Activated CD4-positive, CD25-positive, alpha-beta regulatory T cell treated with anti-CD3 and anti-CD28 coated beads, Interleukin-2, amount 50 U/mL, for 16 hours (primary cell): ENCODE data around the gene HNRNPL.
"Not testable (repeated sequence)": the region's sequence is repeated elsewhere in the genome, so short reads cannot be mapped to it uniquely, and the experiment has no call there.

ENCODE experiments used
- DNase-seq: peaks from one replicate; pipeline ENCODE4 v3.0.0-alpha.2; 2020; ENCODE audit warnings: low read depth, low spot score

Gene HNRNPL

DNA sequence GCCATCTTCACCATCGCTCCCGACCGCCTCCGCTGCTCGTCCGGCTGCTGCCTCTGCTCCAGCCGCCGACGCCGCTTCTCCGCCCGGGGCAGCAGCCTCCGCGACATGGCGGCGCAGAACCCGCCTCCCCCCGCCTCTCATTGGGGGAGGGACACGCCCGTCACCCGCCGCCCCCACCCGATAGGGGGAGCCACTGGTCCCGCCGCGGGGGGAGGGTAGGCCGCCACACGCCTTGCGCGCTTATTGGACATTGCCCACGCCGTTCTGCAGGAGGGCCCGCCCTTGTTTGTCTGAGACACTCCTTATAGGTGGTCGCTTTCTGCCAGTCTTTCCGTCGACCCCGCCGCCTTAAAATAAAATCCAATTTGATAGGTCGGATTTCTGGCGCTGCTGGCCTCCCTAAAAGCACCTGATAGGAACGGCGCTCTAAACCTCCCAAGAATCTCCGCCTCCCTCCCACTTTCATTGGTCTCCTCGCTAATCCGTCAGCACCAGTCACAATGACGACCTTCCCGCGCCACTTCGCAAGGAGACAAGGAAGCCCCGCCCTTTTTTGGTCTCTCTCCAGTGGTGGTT lies at the start of gene HNRNPL:
HNRNPL (minus strand) TSS at position 127 of the 576 bp plus-strand sequence; CDS start at position 107, 20 bp downstream.
- DNase-seq, result peak; percentile 99

DNA sequence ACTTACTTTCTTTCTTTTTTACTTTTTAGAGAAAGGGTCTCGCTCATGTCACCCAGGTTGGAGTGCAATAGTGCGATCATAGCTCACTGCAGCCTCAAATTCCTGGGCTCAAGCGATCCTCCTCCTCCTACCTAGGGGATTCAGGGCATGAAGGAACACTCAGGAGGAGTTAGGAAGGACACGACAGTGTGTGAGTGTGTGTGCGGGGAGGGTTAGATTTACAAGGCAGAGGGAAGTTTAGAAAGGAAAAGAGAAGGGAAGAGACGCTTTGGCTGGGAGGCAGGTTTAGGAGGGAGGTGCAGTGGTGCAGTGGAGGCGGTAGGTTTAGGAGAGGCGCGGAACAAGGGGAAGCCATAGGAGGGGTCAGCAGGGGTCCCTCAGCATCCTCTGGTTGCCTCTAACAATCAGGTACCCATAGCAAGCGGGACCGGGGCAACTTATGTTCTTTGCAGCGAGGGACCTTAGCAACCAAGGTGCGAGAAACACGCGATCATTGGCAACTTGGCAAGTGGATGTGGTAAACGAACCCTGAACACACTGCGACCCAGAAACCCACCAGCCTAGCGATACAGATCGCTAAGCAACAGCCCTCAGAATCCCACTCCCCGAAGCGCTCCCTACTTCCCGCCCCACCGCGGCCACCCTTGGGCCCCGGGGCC lies 49.1 kb upstream of the HNRNPL start:
- no peak for DNase-seq

DNA sequence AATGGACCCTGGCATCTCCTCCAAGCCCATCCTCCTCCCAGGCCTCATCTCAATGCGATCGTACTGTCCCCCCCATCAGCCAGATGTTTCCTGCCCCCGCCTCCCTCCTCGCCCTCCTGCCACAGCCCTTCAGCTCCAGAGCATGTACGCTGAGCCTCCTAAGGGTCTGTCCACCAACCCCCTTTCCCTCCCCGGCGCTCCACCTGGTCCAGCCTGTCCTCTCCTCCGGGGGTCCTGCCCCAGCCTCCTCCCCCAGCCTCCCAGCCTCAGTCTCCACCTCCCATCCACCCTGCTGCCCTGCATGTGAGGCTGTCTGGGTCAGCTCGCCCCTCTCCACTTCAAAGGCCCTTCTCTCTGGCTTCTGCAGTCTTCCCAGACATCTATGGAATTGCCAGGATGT lies 45.2 kb upstream of the HNRNPL start:
- DNase-seq, result no peak

DNA sequence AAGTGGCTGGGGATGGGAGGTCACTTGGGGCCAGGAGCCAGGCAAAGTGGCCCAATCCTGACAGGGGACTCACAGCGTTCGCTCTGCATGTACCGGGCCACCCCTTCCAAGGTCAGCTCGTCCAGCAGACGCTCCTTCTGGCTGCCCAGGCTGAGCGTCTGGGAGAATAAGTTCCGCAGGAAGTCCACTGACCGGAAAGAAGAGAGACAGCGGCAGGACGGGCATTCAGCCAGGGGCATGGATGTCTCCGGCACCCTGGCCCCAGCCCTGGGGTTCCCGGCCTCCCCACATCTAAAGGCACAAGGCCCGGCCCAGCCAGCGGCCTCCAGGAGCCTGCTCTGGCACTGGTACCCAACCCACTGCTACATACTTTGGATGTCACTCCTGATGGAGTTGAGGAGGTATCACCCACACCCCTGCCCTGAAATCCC lies 43.6 kb upstream of the HNRNPL start:
- DNase-seq, result no peak

DNA sequence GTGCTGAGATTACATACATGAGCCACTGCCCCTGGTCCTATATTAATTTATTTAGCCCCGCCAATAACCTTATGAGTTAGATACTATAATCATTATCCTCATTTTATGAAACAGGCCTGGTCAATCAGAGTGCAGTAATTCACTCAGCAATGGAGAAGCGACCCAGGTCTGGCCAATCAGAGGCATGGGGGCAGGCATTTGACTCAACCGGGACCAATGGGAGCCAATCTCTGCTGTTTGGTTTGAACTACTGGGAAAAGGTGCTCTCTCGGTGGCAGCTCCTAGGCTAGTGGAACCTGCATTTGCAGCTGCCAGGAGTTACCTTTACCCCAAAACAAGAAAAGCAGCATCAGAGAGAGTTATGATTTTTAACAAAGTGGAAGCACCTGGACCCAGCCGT lies 43.1 kb upstream of the HNRNPL start:
- no peak for DNase-seq

DNA sequence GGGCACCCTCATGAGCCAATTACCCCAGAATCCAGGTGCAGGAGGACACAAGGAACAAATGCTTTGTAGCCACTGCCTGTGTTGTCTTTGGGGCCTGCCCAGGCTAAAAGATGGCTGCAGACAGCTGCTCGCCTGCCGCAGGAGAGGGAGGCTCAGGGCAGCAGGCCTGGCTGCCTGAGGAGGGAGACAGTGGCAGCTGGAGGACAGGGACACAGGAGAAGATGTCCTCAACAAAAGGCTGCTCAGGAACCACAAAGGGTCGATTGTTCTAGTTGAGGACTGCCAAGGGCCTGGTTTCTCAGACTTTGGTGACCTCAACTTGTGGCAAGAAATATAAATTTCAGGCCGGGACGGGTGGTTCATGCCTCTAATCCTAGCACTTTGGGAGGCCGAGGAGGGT lies 42.0 kb upstream of the HNRNPL start:
- no peak for DNase-seq

DNA sequence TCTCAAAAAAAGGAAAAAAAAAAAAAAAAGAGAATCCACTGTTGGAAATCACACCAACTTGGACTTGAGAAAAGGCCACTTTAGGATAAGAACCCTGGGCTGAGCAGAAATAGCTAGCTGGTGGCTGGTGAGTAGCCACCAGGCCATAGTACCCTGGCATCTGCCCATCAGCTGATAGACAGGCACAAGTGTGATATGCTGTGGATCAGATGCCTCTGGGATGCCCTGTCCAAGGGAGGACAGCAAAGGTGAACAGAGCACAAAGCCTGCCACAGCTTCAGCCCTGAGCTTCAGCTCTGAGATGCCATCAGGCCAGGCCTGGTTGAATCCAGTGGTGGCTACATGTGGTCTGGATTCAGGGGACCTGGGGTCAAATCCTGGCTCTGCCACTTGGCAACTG lies 40.9 kb upstream of the HNRNPL start:
- DNase-seq, result no peak

DNA sequence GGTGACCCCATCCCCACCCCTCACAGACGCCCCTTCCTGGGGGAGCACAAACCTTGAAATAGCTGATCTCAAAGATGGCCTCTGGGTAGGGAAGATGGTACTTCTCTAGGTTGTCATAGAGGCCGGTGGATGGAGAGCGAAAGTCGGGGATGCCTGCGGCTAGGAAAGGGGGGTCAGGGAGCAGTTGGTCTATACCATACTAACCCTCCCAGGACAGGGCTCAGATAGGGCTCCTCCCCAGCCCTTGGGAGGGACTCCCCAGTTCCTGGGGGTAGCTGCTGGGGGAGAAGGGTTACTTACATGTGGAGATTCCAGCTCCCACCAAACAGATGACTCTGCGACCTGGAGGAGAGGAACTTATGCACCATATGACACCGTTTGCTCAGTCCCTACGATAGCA lies 40.0 kb upstream of the HNRNPL start:
- no peak for DNase-seq

DNA sequence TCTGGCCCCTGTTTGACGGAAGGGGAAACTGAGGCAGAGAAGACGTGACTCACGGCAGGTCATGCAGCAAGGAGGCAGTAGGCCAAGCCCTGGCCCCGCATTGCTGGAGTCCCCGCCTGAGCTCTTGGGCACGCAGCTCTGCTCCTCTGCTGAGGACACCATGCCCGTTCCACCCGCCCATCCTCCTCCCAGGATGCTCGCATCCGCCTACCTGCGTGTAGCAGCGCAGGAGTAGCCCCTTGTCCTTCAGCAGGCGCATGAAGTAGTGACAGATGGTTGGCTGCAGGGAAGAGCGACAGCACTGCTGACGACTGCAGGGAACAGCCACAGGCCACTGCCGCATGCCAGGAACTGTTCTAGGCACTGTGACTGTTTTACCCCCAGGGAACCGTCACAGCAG lies 39.1 kb upstream of the HNRNPL start:
- DNase-seq, result no peak

DNA sequence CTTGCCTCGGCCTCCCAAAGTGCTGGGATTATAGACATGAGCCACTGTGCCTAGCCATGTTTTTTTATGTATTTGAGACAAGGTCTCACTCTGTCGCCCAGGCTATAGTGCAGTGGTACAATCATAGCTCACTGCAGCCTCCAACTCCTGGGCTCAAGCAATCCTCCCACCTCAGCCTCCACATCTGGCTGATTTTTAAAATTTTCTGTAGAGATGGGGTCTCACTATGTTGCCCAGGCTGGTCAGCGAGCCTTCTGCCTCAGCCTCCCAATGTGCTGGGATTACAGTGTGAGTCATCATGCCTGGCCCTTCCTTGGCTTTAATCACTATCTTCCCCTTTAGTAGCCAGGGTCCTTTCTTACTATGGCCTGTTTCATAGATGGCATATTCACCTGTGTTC lies 34.9 kb upstream of the HNRNPL start:
- DNase-seq, result not testable (repeated sequence)

DNA sequence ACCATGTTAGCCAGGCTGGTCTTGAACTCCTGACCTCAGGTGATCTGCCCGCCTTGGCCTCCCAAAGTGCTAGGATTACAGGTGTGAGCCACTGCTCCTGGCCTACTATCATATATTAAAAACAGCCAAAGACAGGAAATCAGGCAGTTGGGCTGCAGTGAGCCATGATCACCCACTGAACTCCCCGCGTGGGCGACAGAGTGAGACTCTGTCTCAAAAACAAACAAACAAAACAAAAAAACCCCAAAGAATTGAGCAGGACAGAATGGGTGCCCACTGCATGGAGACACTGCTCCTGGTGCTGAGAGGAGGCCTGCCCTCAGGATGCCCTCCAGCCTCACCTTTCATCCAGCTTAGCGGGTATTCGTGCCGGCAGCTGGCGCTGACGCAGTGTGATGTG lies 33.5 kb upstream of the HNRNPL start:
- DNase-seq, result no peak

DNA sequence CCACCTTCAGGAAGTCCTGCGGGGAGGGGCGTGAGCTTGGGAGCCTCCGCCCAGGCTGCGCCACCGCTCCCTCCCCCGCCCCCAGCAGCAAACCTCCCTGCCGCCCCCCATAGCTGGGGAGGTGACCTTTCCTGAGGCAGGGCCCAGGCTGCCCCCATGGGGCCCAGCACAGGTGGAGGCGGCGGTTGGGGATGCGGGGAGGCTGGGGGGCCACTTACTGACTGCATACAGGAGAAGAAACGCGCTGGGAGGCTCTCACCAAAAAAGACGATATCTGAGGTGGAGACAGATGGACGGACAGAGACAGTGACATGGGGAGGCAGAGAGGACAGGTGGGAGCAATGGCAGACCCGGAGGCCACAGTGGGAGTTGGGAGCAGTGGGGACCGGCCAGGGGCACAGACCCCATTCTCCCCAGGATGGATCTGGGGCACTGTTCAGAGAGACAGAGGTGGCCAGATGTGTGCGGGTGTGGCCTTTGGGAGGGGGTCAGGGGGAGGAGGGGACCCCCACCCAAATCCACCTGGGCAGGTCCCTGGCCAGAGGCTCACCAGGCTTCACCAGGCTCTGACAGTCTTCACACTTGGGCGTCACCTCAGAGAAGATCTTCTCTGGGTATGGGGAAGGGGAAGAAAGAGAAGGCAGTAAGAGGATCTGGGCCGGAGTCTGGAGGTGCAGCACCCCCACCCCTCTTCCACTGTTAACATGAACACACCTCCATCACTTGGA lies 31.3 kb upstream of the HNRNPL start:
- DNase-seq, result no peak

DNA sequence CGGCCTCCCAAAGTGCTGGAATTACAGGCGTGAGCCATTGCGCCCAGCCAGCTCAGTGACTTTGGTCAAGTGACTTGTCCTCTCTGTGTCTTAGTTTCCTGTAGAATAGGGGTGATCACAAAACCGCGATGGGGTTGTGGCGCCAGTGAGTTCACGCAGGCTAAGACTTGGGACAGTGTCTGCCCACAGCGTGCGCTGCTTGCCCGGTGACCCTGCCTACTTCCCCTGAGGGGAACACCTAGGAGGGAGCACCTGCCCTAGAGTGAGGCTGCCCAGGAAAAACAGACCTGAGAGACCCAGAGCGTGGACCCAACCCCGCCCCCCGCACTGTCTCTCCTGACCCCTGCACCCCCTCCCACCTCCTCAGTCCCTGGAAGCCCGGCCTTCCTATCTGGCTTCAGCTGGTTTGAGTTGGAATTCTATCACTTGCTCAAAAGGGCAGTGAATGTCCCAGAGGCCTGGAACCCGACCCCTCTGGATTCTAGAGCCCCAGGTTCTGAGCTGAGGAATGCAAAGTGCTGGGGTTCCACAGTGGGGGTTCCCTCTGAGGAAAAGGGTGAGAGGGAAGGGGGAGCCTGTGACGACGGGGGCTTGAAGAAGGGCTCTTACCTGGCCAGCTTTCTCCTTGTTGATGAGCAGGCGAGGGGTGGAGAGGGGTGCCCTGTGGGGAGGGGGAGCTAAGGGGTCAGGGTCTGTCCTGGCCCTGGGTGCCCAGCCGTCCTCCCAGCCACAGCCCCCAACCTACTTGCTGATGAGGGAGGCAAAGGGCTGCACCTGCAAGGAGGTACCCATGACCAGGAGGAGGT lies 30.5 kb upstream of the HNRNPL start:
- no peak for DNase-seq

DNA sequence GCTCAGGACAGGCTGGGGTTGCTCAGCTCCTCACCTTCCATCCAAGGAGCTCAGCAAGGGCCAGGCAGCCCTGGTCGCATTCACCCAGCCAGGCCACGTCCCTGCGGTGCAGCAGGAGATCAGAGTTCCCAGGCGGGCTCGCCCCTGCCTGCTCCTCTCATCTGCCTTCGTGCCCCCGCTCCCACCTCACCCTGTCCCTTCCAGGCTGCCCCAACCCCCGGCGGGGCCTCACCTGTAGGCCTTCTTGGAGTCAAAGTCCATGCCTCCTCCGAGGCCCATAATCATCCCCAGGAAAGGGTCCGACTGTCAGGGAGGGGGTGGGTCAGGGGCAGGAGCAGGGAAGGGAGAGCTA lies 29.6 kb upstream of the HNRNPL start:
- no peak for DNase-seq

DNA sequence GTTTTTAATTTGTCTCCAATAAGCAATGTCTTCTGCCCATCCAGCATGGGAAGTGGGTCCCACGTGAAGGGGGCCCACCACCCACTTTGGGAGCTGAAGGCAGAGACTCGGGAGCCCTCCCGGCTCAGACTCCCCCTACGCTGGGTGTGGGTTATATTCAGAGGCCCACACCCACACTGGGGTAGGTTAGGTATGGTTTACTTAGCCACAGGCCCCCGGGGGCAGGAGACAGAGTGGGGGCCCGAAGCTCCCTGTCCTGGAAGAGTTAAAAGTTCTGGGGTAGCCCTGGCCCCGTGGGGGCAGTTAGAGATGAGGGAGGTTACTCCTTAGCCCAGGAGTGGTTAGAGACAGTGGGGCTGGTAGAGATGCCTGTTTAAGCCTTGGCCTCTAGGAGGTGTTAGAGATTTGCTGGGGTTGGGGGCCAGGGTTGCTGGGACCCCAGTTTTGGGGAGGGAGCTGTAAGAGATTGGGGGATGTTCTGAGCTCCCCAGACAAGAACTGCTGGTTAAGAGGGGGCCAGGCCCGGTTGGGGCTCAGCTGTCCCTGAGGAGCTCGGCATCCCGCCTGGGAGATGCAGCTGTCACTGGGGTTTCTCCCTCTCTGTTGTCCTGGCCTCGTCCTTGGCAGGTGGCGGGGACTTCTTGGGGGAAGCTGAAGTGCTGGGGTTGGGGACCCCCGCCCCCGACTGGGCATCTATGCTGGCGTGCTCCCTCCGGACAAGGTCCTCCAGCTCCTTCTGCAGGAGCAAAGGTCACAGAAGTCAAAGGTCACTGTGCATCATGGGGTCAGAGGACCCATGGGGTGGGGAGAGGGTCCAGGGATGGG lies 29.0 kb upstream of the HNRNPL start:
- DNase-seq, result no peak

DNA sequence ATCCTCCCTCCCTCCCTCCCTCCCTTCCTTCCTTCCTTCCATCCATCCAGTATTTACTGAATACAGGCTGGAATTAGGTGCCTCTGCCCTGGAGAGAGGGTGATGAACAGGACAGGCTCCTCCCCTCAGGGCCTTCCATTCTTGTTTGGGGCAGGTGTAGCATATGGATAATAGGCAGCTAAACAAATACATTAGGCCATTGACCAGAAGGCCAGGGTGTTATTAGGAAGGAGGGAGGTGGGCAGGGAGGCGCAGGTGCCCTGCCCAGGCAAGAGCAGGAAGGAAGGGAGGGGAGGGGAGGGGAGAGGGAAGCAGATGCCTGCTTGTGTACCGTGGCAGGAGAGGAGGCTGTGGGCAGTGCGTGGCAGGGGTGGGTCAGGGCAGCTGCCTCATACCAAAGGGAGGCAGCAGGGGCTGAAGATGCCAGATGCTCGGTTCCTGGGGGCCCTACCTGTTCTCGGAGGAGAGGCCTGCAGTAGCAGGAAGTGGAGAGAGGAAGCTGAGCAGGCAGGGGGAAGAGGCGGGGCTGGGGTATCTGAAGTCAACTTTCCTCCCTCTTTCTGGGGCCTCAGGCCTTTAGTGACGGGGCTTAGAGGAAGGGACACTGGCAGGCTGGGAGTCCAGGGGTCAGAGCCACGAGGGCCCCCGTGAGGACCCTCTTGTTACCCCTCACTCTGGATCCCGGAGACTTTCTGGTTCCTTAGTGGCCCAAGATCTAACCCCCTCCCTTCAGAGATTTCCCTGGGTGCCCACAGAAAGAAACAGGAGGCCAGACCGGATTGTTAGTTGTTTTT lies 28.2 kb upstream of the HNRNPL start, which contains the start of gene RINL:
RINL (minus strand) TSS at position 495 of the 794 bp plus-strand sequence. CDS start 1,533 bp downstream, outside the sequence.
- DNase-seq, result peak; percentile 38

DNA sequence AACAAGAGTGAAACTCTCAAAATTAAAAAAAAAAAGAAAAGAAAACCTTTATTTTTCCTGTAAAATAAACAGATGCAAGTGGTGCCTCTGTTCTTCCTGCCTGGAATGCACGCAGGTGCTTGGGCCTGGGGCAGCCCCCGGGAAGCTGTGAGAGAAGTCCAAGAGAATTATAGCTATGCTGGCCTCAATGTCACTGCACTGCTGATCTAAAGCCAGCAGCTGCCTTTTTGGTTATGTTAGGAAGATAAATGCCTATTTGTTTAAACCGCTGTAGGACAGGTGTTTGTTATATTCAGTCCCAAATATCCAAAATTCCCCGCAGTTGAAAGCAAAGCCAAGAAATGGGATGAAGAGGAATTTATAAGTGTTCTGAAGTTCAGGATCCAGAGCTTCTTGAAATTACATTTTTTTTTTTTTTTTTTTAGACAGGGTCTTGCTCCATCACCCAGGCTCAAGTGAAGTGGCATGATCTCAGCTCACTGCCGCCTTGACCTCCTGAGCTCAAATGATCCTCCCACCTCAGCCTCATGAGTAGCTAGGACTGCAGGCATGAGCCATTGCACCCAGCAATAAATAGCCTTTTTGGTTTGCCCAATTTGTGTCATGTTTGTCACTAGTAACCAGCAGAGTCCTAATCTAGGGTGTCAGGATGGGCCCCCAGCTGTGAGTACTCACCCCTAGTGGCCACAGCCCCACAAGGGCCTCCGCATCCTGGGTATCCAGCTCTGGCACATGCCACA lies 26.0 kb upstream of the HNRNPL start:
- DNase-seq, result no peak

DNA sequence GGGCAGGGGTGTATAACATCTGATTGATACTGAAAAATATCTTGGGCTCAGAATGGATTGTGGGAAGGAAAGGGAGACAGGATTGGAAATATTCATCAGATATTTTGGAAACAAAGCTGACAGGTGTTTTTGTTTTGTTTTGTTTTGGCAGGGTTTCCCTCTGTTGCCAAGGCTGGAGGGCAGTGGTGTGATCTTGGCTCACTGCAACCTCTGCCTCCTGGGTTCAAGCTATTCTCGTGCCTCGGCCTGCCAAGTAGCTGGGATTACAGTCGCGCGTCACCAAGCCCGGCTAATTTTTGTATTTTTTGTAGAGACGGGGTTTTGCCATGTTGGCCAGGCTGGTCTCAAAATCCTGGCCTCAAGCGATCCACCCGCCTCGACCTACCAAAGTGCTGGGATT lies 23.6 kb upstream of the HNRNPL start:
- not testable (repeated sequence) for DNase-seq

DNA sequence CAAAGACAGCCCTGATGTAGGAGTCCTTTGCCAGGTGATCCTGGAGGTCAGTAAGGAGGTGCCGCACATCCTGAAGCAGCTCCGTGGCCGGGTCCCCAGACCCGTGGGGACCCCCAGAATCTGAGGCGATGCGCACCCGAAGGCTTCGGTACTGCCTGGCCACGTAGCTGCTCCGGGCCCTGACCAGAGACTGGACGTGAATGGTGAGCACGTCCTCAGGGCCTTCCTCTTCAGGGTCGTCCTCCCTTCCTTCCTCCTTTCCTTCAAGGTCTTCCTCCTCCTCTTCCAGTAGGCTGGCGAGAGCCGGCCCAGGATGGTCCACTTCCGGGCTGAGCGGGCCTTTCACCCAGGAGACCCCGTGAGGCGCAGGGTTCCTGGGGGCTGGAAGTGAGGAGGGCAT lies 20.8 kb upstream of the HNRNPL start:
- no peak for DNase-seq
